CD4-positive, alpha-beta T cell treated with Interleukin-4 for 4 hours (primary cell): Measurements from ENCODE around the gene TBC1D19.
"Not testable (repeated sequence)": the region's sequence is repeated elsewhere in the genome, so short reads cannot be mapped to it uniquely, and the experiment has no call there.

Experiments used
- DNase-seq: peaks from one replicate; pipeline ENCODE4 v3.0.0-alpha.2; 2020

TBC1D19 gene

DNA sequence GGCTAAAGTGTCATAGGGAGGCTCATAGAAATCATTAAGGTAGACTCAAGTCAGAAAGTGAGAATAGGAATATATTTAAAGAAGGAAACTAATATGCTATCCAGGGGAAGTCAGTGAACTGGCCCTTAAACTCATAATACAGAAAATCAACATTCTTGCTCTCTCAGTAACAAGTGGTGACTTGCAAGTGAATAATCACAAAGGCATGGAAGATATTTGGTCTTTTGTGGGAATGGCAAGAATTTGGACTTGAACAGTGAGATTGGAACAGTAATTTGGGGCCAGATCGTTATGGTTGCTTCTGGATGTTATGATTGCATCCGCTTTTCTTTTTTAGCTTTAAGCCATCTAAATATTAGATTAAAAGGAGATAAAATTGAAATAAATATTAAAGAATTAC lies 103.8 kb downstream of the TBC1D19 start:
- no peak for DNase-seq

- DNase-seq: no peak
These were observed 106.6 kb downstream of the TBC1D19 start for GRCh38 chr4:26690506-26690905.

GRCh38 chr4:26692014-26692726 lies 108.3 kb downstream of the TBC1D19 start:
- no peak for DNase-seq

DNA sequence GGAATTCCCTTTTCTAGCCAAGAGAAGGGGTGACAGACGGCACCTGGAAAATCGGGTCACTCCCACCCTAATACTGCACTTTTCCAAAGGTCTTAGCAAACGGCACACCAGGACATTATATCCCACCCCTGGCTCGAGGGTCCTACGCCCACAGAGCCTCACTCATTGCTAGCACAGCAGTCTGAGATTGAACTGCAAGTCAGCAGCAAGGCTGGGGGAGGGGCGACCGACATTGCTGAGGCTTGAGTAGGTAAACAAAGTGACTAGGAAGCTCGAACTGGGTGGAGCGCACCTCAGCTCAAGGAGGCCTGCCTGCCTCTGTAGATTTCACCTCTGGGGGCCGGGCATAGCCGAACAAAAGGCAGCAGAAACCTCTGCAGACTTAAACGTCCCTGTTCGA lies 110.2 kb downstream of the TBC1D19 start:
- DNase-seq: not testable (repeated sequence)

GRCh38 chr4:26700110-26700509 lies 116.2 kb downstream of the TBC1D19 start:
- no peak for DNase-seq

GRCh38 chr4:26701095-26701494 lies 117.2 kb downstream of the TBC1D19 start:
- DNase-seq: no peak

- DNase-seq: no peak
These were observed 117.9 kb downstream of the TBC1D19 start for GRCh38 chr4:26701786-26702227.

DNA sequence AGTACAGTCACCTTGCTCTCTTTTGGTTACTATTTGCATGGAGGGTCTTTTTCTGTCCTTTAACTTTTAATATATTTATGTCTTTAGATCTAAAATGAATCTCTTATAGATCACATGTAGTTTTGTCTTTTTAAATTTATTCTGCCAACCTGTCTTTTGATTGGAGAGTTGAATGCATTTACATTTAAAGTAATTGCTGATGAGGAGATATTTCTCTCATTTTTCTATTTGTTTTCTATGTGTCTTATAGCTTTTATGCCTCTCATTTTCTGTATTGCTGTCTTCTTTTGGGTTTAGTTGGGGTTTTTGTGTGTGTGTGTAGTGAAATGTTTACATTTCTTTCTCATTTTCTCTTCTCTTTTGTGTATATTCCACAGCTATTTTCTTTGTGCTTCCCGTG lies 123.5 kb downstream of the TBC1D19 start:
- no peak for DNase-seq

DNA sequence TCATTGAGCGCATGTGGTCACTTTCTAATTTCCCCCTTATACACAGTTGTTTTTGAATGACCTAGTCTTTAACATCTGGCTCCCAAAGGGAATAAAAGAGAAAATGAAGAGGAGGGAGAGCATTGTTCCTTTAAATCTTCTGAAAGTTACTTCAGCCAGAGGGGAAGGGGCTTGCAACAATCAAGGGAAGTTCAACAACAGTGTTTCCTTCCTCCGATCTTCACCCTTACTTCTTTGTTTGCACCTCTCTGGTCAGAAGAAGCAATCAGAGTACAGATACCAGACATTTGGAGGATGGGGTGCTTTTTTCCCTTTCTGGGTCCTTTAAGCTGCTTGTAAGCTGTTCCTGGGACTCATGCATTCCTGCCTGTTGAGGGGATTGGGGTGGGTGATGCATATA lies 125.4 kb downstream of the TBC1D19 start:
- no peak for DNase-seq

GRCh38 chr4:26713563-26714151 lies 129.8 kb downstream of the TBC1D19 start:
- no peak for DNase-seq

DNA sequence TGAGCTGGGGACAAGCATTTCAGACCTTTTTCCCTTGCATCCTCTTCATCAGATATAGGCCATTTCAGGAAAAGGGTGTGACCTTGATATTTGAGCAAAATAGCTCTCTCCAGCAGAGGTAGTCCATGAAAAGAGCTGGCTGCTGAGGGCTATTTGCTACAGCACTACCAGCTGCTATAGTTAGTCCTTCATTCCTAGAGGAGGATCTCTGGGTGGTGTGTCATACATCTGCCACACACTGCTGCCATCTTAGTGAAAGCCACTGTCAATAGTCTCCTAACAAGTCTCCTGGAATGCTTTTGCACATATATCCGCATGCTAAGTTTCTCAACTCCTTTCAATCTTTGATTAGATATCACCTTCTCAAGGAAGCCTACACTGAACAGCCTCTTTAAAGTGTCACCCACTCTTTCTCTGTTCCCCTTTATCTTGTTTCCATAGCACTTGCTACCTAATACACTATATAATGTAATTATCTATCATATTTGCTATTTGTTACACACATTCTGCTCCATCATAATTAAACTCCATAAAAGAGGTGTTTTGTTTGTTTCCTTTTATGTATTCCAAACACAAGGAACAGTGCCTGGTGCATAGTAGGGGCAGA lies 131.9 kb downstream of the TBC1D19 start:
- DNase-seq: no peak

DNA sequence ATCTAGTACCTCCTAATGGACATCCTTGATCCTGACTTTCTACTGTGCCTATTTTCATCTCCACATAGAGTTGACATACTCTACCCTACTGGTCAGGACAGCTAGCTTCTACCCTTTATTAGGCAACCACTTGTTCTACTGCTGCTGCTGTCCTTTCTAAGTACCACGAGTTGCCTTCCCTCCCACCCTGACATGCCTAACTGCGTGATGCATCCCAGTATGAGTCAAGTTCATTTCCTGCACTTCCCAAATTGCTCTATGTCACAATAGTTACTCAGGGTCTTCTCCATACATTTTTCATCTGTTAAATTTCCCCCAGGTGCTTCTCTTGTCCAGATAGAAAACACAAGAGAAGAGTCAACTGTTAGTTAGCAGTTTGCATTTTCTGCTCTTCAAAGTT lies 133.4 kb downstream of the TBC1D19 start:
- no peak for DNase-seq

- peak; percentile 13 for DNase-seq
These were observed 136.2 kb downstream of the TBC1D19 start for GRCh38 chr4:26719954-26720552.

GRCh38 chr4:26721685-26722084 lies 137.8 kb downstream of the TBC1D19 start:
- DNase-seq: no peak

DNA sequence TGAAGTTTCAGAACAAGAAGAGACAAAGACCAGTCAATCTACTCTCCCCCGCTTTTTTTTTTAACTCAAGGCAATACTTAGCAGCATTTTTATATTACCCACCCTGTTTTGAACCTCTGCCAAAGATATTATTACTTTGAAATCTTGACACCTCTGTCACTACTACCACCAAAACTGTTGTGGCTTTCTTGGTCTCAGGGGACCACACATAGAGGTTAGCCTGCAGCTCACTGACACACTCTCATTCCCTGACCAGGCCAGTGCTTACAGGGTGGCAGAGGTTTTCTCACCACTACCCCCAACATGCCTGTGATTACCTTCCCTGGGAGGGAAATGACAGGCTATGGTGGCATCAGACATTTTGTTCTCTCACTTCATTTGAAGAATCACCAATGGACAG lies 139.3 kb downstream of the TBC1D19 start:
- DNase-seq: peak; percentile 56

GRCh38 chr4:26724534-26724933 lies 140.7 kb downstream of the TBC1D19 start:
- DNase-seq: no peak

DNA sequence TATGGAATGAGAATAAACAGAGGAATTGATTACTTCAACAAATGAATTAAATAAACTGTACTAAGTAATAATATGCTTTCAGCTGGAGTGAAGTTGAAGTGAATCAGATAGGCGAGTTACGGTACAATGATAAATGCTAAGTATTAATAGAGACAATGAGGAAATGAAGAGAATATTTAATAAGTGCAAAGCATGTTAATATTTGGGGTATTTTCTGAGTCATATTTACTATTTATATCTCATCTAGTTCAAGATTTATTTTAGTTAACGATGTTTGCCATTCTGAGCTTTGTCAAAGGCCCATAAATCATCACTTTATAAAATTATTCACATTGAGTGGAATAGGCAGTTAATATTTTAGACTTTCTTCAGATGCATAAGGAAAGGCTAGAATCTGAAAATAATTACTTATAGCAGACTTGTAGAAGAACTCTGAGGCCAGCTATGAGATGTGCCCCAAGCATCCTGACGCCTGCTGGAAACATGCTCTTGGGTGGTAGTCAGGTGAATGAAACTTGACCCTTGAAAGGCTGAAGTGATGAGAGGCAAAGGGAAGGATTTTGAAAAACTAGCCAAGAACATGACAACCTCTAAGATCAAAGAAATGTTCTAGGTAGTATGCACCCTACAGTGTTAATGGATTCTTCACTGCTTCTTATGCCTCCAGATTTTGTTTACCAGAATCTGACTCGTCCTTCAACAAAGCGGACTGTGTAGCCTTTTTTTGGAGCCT lies 142.9 kb downstream of the TBC1D19 start:
- no peak for DNase-seq

- no peak for DNase-seq
These were observed 144.0 kb downstream of the TBC1D19 start for GRCh38 chr4:26727844-26728243.

DNA sequence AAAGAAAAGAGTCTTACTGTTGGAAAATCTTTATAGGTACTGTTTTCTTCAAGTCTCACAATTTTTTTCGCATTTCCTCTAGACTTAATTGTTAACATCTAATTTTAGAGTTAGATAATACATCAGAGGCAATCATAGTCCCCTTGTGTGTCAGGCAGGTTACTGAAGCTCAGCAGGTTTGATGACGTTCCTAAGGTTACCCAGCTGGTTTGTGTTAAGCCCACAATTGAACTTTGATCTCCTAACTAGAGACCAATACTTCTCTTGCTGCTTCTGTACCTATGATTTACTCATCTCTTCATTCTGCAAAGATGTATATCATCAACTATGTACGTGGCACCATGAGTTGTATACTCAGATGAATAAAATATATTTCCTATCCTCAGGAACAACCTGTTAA lies 145.1 kb downstream of the TBC1D19 start:
- no peak for DNase-seq

- no peak for DNase-seq
These were observed 145.7 kb downstream of the TBC1D19 start for GRCh38 chr4:26729547-26729946.

- no peak for DNase-seq
These were observed 147.6 kb downstream of the TBC1D19 start for GRCh38 chr4:26731351-26732035.

GRCh38 chr4:26732356-26732755 lies 148.5 kb downstream of the TBC1D19 start:
- no peak for DNase-seq

DNA sequence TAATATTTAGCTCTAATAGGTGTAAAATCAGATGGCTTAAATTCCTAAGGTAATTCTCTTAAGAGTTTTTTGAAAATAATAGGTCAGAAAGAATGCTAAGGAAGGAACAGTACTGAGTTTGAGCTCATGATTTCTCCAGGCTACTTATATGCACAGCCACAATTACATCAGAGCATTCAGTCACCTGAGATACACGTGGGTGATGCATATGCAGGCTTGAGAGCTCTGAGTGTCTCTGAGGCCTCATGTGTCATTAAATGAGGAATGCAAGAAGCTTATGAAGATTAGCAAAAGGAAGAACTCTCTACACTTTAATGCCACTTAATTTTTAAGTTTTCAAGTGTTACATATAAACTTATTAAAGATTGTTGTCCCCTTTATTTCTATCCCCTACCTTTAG lies 152.7 kb downstream of the TBC1D19 start:
- DNase-seq: no peak
